Gastroesophageal sphincter (tissue), 3 donors: Measurements from ENCODE around the gene RASL10B.

Experiments
- CTCF ChIP-seq, 4 experiments: fragments of 200-600 bp in 2 of 4; fragments of 450-650 bp in 2 of 4; sonication (generic) in 1 of 4; IDR thresholded peaks; one replicate each; pipeline ENCODE4 v1.5.1; 2017 to 2019; ENCODE audit warnings: antibody characterized with exemption in 4 of 4, mild to moderate bottlenecking in 2 of 4, moderate library complexity in 2 of 4
- POLR2A ChIP-seq, 2 donors: fragments of 450-650 bp; IDR thresholded peaks; one replicate each; pipeline ENCODE4 v1.6.1; 2017; ENCODE audit warnings: antibody characterized with exemption in 2 of 2, mild to moderate bottlenecking in 2 of 2, moderate library complexity in 1 of 2
- POLR2AphosphoS5 ChIP-seq: sonication (generic); formaldehyde crosslinking; IDR thresholded peaks from one replicate; pipeline ENCODE4 v1.6.1; 2017; ENCODE audit warnings: antibody characterized with exemption

GRCh38 chr17:35732806-35733136, 1.3 kb downstream of the RASL10B start:
- TF ChIP-seq POLR2A (IDR thresholded peaks at IDR 0.05) (no peak), CTCF (IDR thresholded peaks at IDR 0.05) (no peak), POLR2AphosphoS5 (no peak)
